ENCODE data around the gene PPP1R2B. TPM values are rescaled to one million over a fixed set of nuclear protein-coding genes. Genes with fewer than 3 reads are reported as not detected.

The PPP1R2B gene
- not detected for total RNA-seq
- under 1 TPM in 3 of 6 donors, not detected in 3; 0.09 to 0.14 (median 0.14) TPM for polyA plus RNA-seq (ENCODE audit: insufficient read length in 6 of 6)
- long read RNA-seq, donor 1, result 0 reads
- long read RNA-seq, donor 2, result 0 reads
- long read RNA-seq, donor 3, result 0 reads
- long read RNA-seq, donor 4, result 0 reads
- long read RNA-seq, donor 5, partial matches to known transcripts, result 0 of 1 reads
- long read RNA-seq, donor 5, other reads (novel, unspliced or antisense), result 0 of 1 reads
- long read RNA-seq, donor 6, result 0 reads
- long read RNA-seq, donor 7, result 0 reads
- long read RNA-seq, donor 8, result 0 reads
- long read RNA-seq, donor 9, result 0 reads
- long read RNA-seq, donor 10, result 0 reads
- long read RNA-seq, donor 11, partial matches to known transcripts, result 0 of 1 reads
- long read RNA-seq, donor 11, other reads (novel, unspliced or antisense), result 0 of 1 reads
- long read RNA-seq, donor 12, result 0 reads

DNA sequence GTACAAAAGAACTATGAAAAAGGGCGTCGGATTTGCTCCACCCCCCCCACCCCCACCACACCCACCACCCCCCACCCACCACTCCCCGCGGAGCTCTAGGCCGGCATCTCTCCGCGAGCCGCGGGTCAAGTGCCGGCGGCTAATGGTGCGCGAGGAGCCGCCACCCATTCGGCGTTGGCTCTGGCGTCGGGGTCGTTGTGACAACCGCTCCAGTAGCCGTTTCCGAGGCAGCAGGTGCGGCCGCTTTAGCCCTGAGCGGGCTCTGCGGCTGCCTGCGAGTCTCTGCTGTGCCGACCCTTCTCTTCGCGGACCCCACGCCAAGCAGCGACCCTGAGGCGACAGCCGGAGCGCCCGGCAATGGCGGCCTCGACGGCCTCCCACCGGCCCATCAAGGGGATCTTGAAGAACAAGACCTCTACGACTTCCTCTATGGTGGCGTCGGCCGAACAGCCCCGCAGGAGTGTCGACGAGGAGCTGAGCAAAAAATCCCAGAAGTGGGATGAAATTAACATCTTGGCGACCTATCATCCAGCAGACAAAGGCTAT is at the start of gene PPP1R2B:
TSS of gene PPP1R2B (plus strand) at position 90 of the 546 bp plus-strand sequence. CDS start at position 358, 268 bp downstream.
- intact Hi-C loops (cut with DNase I), result no loop called here

GRCh38 chr5:156800929-156801328 is 49.2 kb upstream of the PPP1R2B start:
- Histone ChIP-seq H3K27ac (no peak overlapping the region), H3K4me3 (no peak overlapping the region), H3K9me3 (no peaks in the 10 kb centered on the region), H3K27me3 (no peaks in the 10 kb centered on the region), H3K4me1 (no peaks in the 10 kb centered on the region), H3K36me3 (no peaks in the 10 kb centered on the region)
- TF ChIP-seq, protein P1, sequence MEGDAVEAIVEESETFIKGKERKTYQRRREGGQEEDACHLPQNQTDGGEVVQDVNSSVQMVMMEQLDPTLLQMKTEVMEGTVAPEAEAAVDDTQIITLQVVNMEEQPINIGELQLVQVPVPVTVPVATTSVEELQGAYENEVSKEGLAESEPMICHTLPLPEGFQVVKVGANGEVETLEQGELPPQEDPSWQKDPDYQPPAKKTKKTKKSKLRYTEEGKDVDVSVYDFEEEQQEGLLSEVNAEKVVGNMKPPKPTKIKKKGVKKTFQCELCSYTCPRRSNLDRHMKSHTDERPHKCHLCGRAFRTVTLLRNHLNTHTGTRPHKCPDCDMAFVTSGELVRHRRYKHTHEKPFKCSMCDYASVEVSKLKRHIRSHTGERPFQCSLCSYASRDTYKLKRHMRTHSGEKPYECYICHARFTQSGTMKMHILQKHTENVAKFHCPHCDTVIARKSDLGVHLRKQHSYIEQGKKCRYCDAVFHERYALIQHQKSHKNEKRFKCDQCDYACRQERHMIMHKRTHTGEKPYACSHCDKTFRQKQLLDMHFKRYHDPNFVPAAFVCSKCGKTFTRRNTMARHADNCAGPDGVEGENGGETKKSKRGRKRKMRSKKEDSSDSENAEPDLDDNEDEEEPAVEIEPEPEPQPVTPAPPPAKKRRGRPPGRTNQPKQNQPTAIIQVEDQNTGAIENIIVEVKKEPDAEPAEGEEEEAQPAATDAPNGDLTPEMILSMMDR (IDR thresholded peaks at IDR 0.05), result no peak
- intact Hi-C loops (cut with DNase I), result no loop called here
- ATAC-seq (no peak), DNase-seq (no peak)

More for the DNA sequence above, at the start of gene PPP1R2B:
- no peak within 1 kb of the TSS for H3K4me3 ChIP-seq
- H3K27me3 ChIP-seq, result peaks cover 0 to 11% of the 10 kb centered on the region in 2 donors
- peak in 1 of 4 donors; percentile 61 for DNase-seq
- TF ChIP-seq, protein P1 (IDR thresholded peaks at IDR 0.05), result no peak
- no peak for ATAC-seq
- H3K4me1 ChIP-seq, result no peaks in the 10 kb centered on the region
- peaks cover 0 to 17% of the 10 kb centered on the region in 2 donors for H3K9me3 ChIP-seq
- H3K36me3 ChIP-seq, result no peaks in the 10 kb centered on the region
- H3K27ac ChIP-seq, result no peak within 1 kb of the TSS

DNA sequence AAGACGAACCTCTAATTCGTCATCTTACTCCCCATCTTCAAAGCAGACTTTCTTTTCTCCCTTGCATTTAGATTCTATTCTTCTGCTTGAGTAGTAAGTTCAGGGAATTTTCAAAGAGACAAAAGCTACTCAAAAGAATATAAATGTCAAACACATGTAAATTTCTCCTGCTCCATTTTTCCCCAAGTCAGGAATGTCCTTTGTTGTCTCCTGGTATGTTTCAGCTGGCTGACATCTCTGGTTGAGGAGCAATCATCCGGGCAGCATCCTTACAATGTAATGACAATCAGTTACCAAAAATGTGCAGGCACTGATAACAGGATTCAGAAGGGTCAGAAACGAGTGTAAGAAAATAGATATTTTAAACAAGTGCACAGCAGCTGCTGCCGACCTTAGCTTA is 47.6 kb upstream of the PPP1R2B start:
- TF ChIP-seq, protein P1 (IDR thresholded peaks at IDR 0.05), result no peak
- DNase-seq (no peak), ATAC-seq (no peak)
- H3K27ac ChIP-seq, result no peak overlapping the region
- H3K9me3 ChIP-seq, result no peaks in the 10 kb centered on the region
- H3K4me3 ChIP-seq, result no peak overlapping the region
- no peaks in the 10 kb centered on the region for H3K27me3 ChIP-seq
- intact Hi-C loops (cut with DNase I), result no loop called here
- H3K36me3 ChIP-seq, result no peaks in the 10 kb centered on the region
- H3K4me1 ChIP-seq, result no peaks in the 10 kb centered on the region

GRCh38 chr5:156803404-156803803 is 46.7 kb upstream of the PPP1R2B start:
- no peak for ATAC-seq
- H3K4me3 ChIP-seq, result no peak overlapping the region
- no peak overlapping the region for H3K27ac ChIP-seq
- intact Hi-C loops (cut with DNase I), result no loop called here
- no peaks in the 10 kb centered on the region for H3K4me1 ChIP-seq
- TF ChIP-seq, protein P1 (IDR thresholded peaks at IDR 0.05), result no peak
- H3K9me3 ChIP-seq, result peaks cover 0 to 2% of the 10 kb centered on the region in 2 donors
- H3K27me3 ChIP-seq, result no peaks in the 10 kb centered on the region
- peak in 1 of 4 donors; percentile 14 for DNase-seq
- H3K36me3 ChIP-seq, result no peaks in the 10 kb centered on the region

DNA sequence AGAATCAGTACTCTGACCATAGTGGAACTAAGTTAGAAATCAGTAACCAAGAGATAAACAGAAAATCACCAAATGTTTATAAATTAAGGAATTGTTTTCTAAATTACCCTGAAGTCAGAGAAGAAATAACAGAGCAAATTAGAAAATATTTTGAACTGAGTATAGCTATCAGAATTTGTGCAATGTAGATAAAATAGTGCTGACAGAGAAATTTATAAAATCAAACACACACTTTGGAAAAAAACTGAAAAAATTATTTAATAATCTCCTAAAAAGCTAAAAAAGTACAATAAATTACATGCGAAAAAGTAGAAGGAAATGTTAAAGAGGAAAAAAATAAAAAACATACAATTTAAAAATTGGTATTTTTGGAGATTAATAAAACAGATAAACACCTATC is 37.1 kb upstream of the PPP1R2B start:
- no peak overlapping the region for H3K4me3 ChIP-seq
- intact Hi-C loops (cut with DNase I), result no loop called here
- no peak for ATAC-seq
- H3K27ac ChIP-seq, result no peak overlapping the region
- no peak for DNase-seq
- H3K4me1 ChIP-seq, result no peaks in the 10 kb centered on the region
- H3K36me3 ChIP-seq, result no peaks in the 10 kb centered on the region
- H3K27me3 ChIP-seq, result no peaks in the 10 kb centered on the region
- no peaks in the 10 kb centered on the region for H3K9me3 ChIP-seq
- TF ChIP-seq, protein P1 (IDR thresholded peaks at IDR 0.05), result no peak
